ENCODE results near the gene CDH11. TPM values are rescaled to one million over a fixed set of nuclear protein-coding genes. Genes with fewer than 3 reads are reported as not detected.

CDH11 gene
- total and polyA plus RNA-seq, 10 of the 15 experiments (the other 5 are each of a cell fraction or from before 2014, with no cell fraction given) = 0.31 to 9.7 (median 0.87) TPM

DNA sequence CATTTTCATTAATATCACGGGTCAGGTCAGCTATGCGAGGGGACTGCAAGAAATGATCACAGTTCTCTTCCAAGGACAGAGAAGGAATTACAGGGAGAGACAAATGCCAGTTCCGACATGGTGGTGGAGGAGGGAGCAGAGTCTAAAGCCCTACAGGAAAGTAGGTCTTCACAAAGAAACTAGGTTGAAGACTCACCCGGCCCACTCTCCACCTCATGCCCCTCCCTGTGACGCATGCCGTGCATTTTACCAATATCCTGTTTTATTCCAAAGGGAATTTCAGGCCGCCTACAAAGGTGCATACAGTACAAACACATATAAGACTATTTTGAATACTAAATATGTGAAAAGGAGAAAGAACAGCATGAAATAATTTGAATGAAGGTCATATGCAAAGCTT lies 56.8 kb downstream of the CDH11 start:
- H3K27me3 ChIP-seq (replicated peaks in 1 of 2; ENCODE audit: control insufficient read depth in 2 of 2, insufficient read depth in 2 of 2, low read length in 1 of 2) = no peaks in the 10 kb centered on the region
- no peak for TF ChIP-seq ESRRA (IDR thresholded peaks at IDR 0.05; ENCODE audit: low read length)
- TF ChIP-seq ZNF622 (IDR thresholded peaks at IDR 0.05) = no peak
- TF ChIP-seq, protein P1, sequence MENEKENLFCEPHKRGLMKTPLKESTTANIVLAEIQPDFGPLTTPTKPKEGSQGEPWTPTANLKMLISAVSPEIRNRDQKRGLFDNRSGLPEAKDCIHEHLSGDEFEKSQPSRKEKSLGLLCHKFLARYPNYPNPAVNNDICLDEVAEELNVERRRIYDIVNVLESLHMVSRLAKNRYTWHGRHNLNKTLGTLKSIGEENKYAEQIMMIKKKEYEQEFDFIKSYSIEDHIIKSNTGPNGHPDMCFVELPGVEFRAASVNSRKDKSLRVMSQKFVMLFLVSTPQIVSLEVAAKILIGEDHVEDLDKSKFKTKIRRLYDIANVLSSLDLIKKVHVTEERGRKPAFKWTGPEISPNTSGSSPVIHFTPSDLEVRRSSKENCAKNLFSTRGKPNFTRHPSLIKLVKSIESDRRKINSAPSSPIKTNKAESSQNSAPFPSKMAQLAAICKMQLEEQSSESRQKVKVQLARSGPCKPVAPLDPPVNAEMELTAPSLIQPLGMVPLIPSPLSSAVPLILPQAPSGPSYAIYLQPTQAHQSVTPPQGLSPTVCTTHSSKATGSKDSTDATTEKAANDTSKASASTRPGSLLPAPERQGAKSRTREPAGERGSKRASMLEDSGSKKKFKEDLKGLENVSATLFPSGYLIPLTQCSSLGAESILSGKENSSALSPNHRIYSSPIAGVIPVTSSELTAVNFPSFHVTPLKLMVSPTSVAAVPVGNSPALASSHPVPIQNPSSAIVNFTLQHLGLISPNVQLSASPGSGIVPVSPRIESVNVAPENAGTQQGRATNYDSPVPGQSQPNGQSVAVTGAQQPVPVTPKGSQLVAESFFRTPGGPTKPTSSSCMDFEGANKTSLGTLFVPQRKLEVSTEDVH (IDR thresholded peaks at IDR 0.05; ENCODE audit: low read depth, partially characterized antibody) = no peak
- no peak for TF ChIP-seq YY1 (IDR thresholded peaks at IDR 0.05; ENCODE audit: low read depth, low read length)
- TF ChIP-seq, protein P2, sequence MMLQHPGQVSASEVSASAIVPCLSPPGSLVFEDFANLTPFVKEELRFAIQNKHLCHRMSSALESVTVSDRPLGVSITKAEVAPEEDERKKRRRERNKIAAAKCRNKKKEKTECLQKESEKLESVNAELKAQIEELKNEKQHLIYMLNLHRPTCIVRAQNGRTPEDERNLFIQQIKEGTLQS (IDR thresholded peaks at IDR 0.05; ENCODE audit: borderline replicate concordance, extremely low read depth, low read depth, low read length) = no peak
- TF ChIP-seq POLR2AphosphoS5 (IDR thresholded peaks at IDR 0.05; ENCODE audit: low read length) = no peak
- no peak for TF ChIP-seq JUND (IDR thresholded peaks at IDR 0.05; ENCODE audit: low read depth, low read length)
- TF ChIP-seq IKZF1 (conservative IDR thresholded peaks at IDR 0.05) = no peak
- TF ChIP-seq, protein P3, sequence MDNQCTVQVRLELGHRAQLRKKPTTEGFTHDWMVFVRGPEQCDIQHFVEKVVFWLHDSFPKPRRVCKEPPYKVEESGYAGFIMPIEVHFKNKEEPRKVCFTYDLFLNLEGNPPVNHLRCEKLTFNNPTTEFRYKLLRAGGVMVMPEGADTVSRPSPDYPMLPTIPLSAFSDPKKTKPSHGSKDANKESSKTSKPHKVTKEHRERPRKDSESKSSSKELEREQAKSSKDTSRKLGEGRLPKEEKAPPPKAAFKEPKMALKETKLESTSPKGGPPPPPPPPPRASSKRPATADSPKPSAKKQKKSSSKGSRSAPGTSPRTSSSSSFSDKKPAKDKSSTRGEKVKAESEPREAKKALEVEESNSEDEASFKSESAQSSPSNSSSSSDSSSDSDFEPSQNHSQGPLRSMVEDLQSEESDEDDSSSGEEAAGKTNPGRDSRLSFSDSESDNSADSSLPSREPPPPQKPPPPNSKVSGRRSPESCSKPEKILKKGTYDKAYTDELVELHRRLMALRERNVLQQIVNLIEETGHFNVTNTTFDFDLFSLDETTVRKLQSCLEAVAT (IDR thresholded peaks at IDR 0.05) = no peak
- no peaks in the 10 kb centered on the region for H3K36me3 ChIP-seq (ENCODE audit: control insufficient read depth in 2 of 2, insufficient read depth in 2 of 2, low read length in 1 of 2)
- H3K9ac ChIP-seq (ENCODE audit: control insufficient read depth, insufficient read depth, low read length) = no peak overlapping the region
- no TSS peak for BruUV-seq (replicated peaks)
- no peak for FAIRE-seq
- H3K4me1 ChIP-seq (ENCODE audit: control insufficient read depth, insufficient read depth, low read length) = no peaks in the 10 kb centered on the region
- no peak for ATAC-seq
- ChIA-PET CTCF (no interaction called here), RAD21 (ENCODE audit: unreplicated experiment) (no interaction called here), POLR2A (no interaction called here), SMC1A (ENCODE audit: uncharacterized antibody, unreplicated experiment) (no interaction called here)
- no peak overlapping the region for H3K4me3 ChIP-seq
- DNase-seq (ENCODE audit: low read depth, low spot score) = no peak
- no peaks in the 10 kb centered on the region for H4K20me1 ChIP-seq (ENCODE audit: control insufficient read depth, insufficient read depth)
- in situ Hi-C loops (cut with MboI) (no loop called here), intact Hi-C loops (cut with micrococcal nuclease; ENCODE audit: unreplicated experiment) (no loop called here)
- no peak overlapping the region for H3K4me2 ChIP-seq (ENCODE audit: control insufficient read depth, insufficient read depth)
- no peak overlapping the region for H2AFZ ChIP-seq (ENCODE audit: control insufficient read depth, low read depth, low read length)
- H3K27ac ChIP-seq (ENCODE audit: control insufficient read depth, insufficient read depth) = no peak overlapping the region
- H3K9me3 ChIP-seq (replicated peaks; ENCODE audit: control insufficient read depth, insufficient read depth, low read length) = no peaks in the 10 kb centered on the region
- WGBS (ENCODE audit: insufficient coverage, insufficient replicate concordance, low lambda C conversion rate, missing lambda C conversion rate) = 33% methylated on average over 7 of the region's 7 CpGs
- H3K79me2 ChIP-seq (ENCODE audit: control insufficient read depth, insufficient read depth, low read length) = no peaks in the 10 kb centered on the region

Data from GM12878 (cell line).